Ramos (cell line): ENCODE results near the gene ZMIZ1.

ENCODE experiments used
- in situ Hi-C: fragments of 300-500 bp; cut with MboI; formaldehyde crosslinking; loops from one replicate; pipeline ENCODE4 v1.14.3; 2022; ENCODE audit warnings: low sequenced_read_pairs; ENCODE audit not compliant: unreplicated experiment

Gene ZMIZ1

GRCh38 chr10:79159141-79159651, 90.4 kb downstream of the ZMIZ1 start:
- in situ Hi-C loops = no loop called here

- in situ Hi-C loops = no loop called here
Measured at GRCh38 chr10:79159785-79160184, 91.0 kb downstream of the ZMIZ1 start.

GRCh38 chr10:79160191-79160590, 91.4 kb downstream of the ZMIZ1 start:
- in situ Hi-C loops = no loop called here

- in situ Hi-C loops = no loop called here
Measured at GRCh38 chr10:79161557-79161956, 92.8 kb downstream of the ZMIZ1 start.

- in situ Hi-C loops = no loop called here
Measured at GRCh38 chr10:79162022-79162421, 93.3 kb downstream of the ZMIZ1 start.

- in situ Hi-C loops = no loop called here
Measured at GRCh38 chr10:79162861-79163665, 94.3 kb downstream of the ZMIZ1 start.

GRCh38 chr10:79163666-79163975, 94.9 kb downstream of the ZMIZ1 start:
- in situ Hi-C loops = no loop called here

GRCh38 chr10:79164075-79164474, 95.3 kb downstream of the ZMIZ1 start:
- in situ Hi-C loops = no loop called here

GRCh38 chr10:79165070-79165778, 96.5 kb downstream of the ZMIZ1 start:
- in situ Hi-C loops = no loop called here

GRCh38 chr10:79166312-79166721, 97.6 kb downstream of the ZMIZ1 start:
- in situ Hi-C loops = no loop called here

GRCh38 chr10:79166741-79167140, 98.0 kb downstream of the ZMIZ1 start:
- in situ Hi-C loops = no loop called here

GRCh38 chr10:79167537-79167936, 98.8 kb downstream of the ZMIZ1 start:
- in situ Hi-C loops = no loop called here

GRCh38 chr10:79168210-79168609, 99.4 kb downstream of the ZMIZ1 start:
- in situ Hi-C loops = no loop called here

- in situ Hi-C loops = no loop called here
Measured at GRCh38 chr10:79170226-79170752, 101.5 kb downstream of the ZMIZ1 start.

GRCh38 chr10:79170993-79171392, 102.2 kb downstream of the ZMIZ1 start:
- in situ Hi-C loops = no loop called here

- in situ Hi-C loops = no loop called here
Measured at GRCh38 chr10:79171504-79171903, 102.7 kb downstream of the ZMIZ1 start.

GRCh38 chr10:79172881-79173280, 104.1 kb downstream of the ZMIZ1 start:
- in situ Hi-C loops = no loop called here

- in situ Hi-C loops = no loop called here
Measured at GRCh38 chr10:79173582-79174262, 105.0 kb downstream of the ZMIZ1 start.

- in situ Hi-C loops = no loop called here
Measured at GRCh38 chr10:79176052-79176501, 107.3 kb downstream of the ZMIZ1 start.

GRCh38 chr10:79176949-79177602, 108.3 kb downstream of the ZMIZ1 start:
- in situ Hi-C loops = no loop called here
